PC-9 (cell line): ENCODE data around the gene CNGA3. TPM values are rescaled to one million over a fixed set of nuclear protein-coding genes. Genes with fewer than 3 reads are reported as not detected.

Experiments
- BruUV-seq: library from RNA; stranded (reverse); fragments of 400-500 nt; replicated peaks from 2 replicates; lab custom pipeline; 2021; lab: Mats Ljungman, UMichigan
- CTCF ChIA-PET: fragments of 300-600 bp; sonication (Branson Sonifier 250); formaldehyde crosslinking; loops from one replicate; lab custom pipeline; 2022; ENCODE audit warnings: antibody characterized with exemption; lab: Charles Lee
- POLR2A ChIA-PET: fragments of 300-600 bp; sonication (Branson Sonifier 250); formaldehyde crosslinking; loops from one replicate; lab custom pipeline; 2022; ENCODE audit warnings: antibody characterized with exemption; ENCODE audit not compliant: unreplicated experiment; lab: Charles Lee
- DNase-seq, 2 experiments: peaks; one replicate each; pipeline versions ENCODE4 v3.0.0 to v3.0.0-alpha.2; 2015 to 2022; ENCODE audit warnings: mixed read lengths in 1 of 2
- H2AFZ ChIP-seq: fragments of 200-600 bp; sonication (generic); 2 replicates; pipeline ENCODE4 v1.8.1; 2017; ENCODE audit warnings: antibody characterized with exemption
- H3F3A ChIP-seq: fragments of 200-600 bp; sonication (generic); 2 replicates; pipeline ENCODE4 v1.8.1; 2017; ENCODE audit warnings: antibody characterized with exemption, mild to moderate bottlenecking, low read depth; ENCODE audit not compliant: insufficient read depth
- H3K27ac ChIP-seq: fragments of 200-600 bp; sonication (generic); 2 replicates; pipeline ENCODE4 v1.6.1; 2016; ENCODE audit warnings: mixed run types
- H3K27me3 ChIP-seq: fragments of 200-600 bp; sonication (generic); 2 replicates; pipeline ENCODE4 v1.6.1; 2016; ENCODE audit warnings: low read depth, mixed run types; ENCODE audit not compliant: insufficient read depth
- H3K36me3 ChIP-seq: fragments of 200-600 bp; sonication (generic); 2 replicates; pipeline ENCODE4 v1.6.1; 2016; ENCODE audit warnings: low read depth, mixed run types
- H3K4me1 ChIP-seq: fragments of 200-600 bp; sonication (generic); replicated peaks from 2 replicates; pipeline ENCODE4 v1.6.1; 2016; ENCODE audit warnings: mixed run types; ENCODE audit not compliant: insufficient read depth
- H3K4me2 ChIP-seq: fragments of 200-600 bp; sonication (generic); 2 replicates; pipeline ENCODE4 v1.6.1; 2017; ENCODE audit warnings: mixed run types
- H3K4me3 ChIP-seq: fragments of 200-600 bp; sonication (generic); 2 replicates; pipeline ENCODE4 v1.6.1; 2016; ENCODE audit warnings: mixed run types
- H3K79me2 ChIP-seq: fragments of 200-600 bp; sonication (generic); 2 replicates; pipeline ENCODE4 v1.6.1; 2017; ENCODE audit warnings: low read depth, mixed run types
- H3K9me2 ChIP-seq: fragments of 200-600 bp; sonication (generic); 2 replicates; pipeline ENCODE4 v1.8.1; 2017; ENCODE audit warnings: mild to moderate bottlenecking; ENCODE audit not compliant: insufficient read depth
- H3K9me3 ChIP-seq: fragments of 200-600 bp; sonication (generic); 2 replicates; pipeline ENCODE4 v1.8.1; 2016; ENCODE audit warnings: low read depth; ENCODE audit not compliant: insufficient read depth
- H4K20me1 ChIP-seq: fragments of 200-600 bp; sonication (generic); 2 replicates; pipeline ENCODE4 v1.8.1; 2017; ENCODE audit not compliant: insufficient read depth
- CTCF ChIP-seq: fragments of 200-600 bp; sonication (generic); conservative IDR thresholded peaks from 2 replicates; pipeline ENCODE4 v1.6.1; 2017; ENCODE audit warnings: mixed run types, antibody characterized with exemption, mild to moderate bottlenecking, moderate library complexity
- EZH2 ChIP-seq: fragments of 200-600 bp; sonication (generic); IDR thresholded peaks from 2 replicates; pipeline ENCODE4 v1.8.0; 2017; ENCODE audit warnings: antibody characterized with exemption, low read depth
- intact Hi-C: fragments of 100-400 bp; cut with micrococcal nuclease; formaldehyde crosslinking; loops from one replicate; pipeline ENCODE4 v1.10.0; 2022; ENCODE audit not compliant: unreplicated experiment
- total RNA-seq: library from RNA; stranded (reverse); gene quantifications from 2 replicates; pipeline ENCODE4 v1.2.3, GENCODE V29; 2021

The CNGA3 gene
- total RNA-seq, 1 experiment from 2014 or later = not detected

- BruUV-seq = no TSS peak
- no peaks in the 10 kb centered on the region for H3K36me3 ChIP-seq
- H3K27ac ChIP-seq = no peak overlapping the region
- H3F3A ChIP-seq = no peaks in the 10 kb centered on the region
- peaks cover 10% of the 10 kb centered on the region; the same call in 1 of the 2 replicates for H3K27me3 ChIP-seq
- H2AFZ ChIP-seq = no peak overlapping the region
- POLR2A ChIA-PET = interaction anchor here (0.6 kb wide), 1 partner anchor 356 kb away, joined by 4 read pairs; no protein-coding TSS in a partner anchor
- H3K4me3 ChIP-seq = no peak overlapping the region
- TF ChIP-seq CTCF (no peak), EZH2 (no peak)
- H3K9me2 ChIP-seq = no peaks in the 10 kb centered on the region; the same call in 1 of the 2 replicates
- intact Hi-C loops = no loop called here
- no peaks in the 10 kb centered on the region for H3K79me2 ChIP-seq
- CTCF ChIA-PET = no interaction called here
- peaks cover 13% of the 10 kb centered on the region for H3K4me1 ChIP-seq
- no peaks in the 10 kb centered on the region for H3K9me3 ChIP-seq
- peak; percentile 31 to 68 for DNase-seq
- H4K20me1 ChIP-seq = no peaks in the 10 kb centered on the region
- H3K4me2 ChIP-seq = 0 out of 2 replicates have a peak overlapping the region, but pooled peaks have one; percentile 0
Observed at GRCh38 chr2:98378901-98379300, 32.6 kb downstream of the CNGA3 start.

- no peaks in the 10 kb centered on the region for H3K36me3 ChIP-seq
- DNase-seq = no peak
- H3K79me2 ChIP-seq = no peaks in the 10 kb centered on the region
- ChIA-PET POLR2A (interaction anchor here (0.6 kb wide), 1 partner anchor 357 kb away, joined by 4 read pairs; no protein-coding TSS in a partner anchor), CTCF (interaction anchor here (0.6 kb wide), 1 partner anchor 1206 kb away, joined by 3 read pairs; no protein-coding TSS in a partner anchor)
- no peaks in the 10 kb centered on the region for H3F3A ChIP-seq
- H3K4me2 ChIP-seq = 0 out of 2 replicates have a peak overlapping the region, but pooled peaks have one; percentile 0
- intact Hi-C loops = loop anchor here (10.0 kb wide), 1 partner anchor 195 kb away; no protein-coding TSS in a partner anchor
- no peaks in the 10 kb centered on the region; the same call in 1 of the 2 replicates for H3K9me2 ChIP-seq
- no peak overlapping the region for H3K27ac ChIP-seq
- TF ChIP-seq EZH2 = no peak
- no peak for TF ChIP-seq CTCF
- H2AFZ ChIP-seq = no peak overlapping the region
- no peaks in the 10 kb centered on the region for H4K20me1 ChIP-seq
- no peak overlapping the region for H3K4me3 ChIP-seq
- H3K27me3 ChIP-seq = peaks cover 10% of the 10 kb centered on the region; the same call in 1 of the 2 replicates
- peaks cover 13% of the 10 kb centered on the region for H3K4me1 ChIP-seq
- BruUV-seq = no TSS peak
- H3K9me3 ChIP-seq = no peaks in the 10 kb centered on the region
Observed at GRCh38 chr2:98379311-98380202, 33.3 kb downstream of the CNGA3 start.

- Histone ChIP-seq H2AFZ (no peak overlapping the region), H3K79me2 (no peaks in the 10 kb centered on the region), H3K4me3 (no peak overlapping the region), H3K9me3 (no peaks in the 10 kb centered on the region), H3K27ac (no peak overlapping the region), H3K4me1 (peaks cover 13% of the 10 kb centered on the region), H4K20me1 (no peaks in the 10 kb centered on the region), H3F3A (no peaks in the 10 kb centered on the region), H3K4me2 (no peak overlapping the region), H3K27me3 (peaks cover 10% of the 10 kb centered on the region; the same call in 1 of the 2 replicates), H3K9me2 (no peaks in the 10 kb centered on the region; the same call in 1 of the 2 replicates), H3K36me3 (no peaks in the 10 kb centered on the region)
- ChIA-PET POLR2A (no interaction called here), CTCF (no interaction called here)
- BruUV-seq = no TSS peak
- intact Hi-C loops = loop anchor here (10.0 kb wide), 1 partner anchor 195 kb away; no protein-coding TSS in a partner anchor
- TF ChIP-seq CTCF = no peak
- DNase-seq = no peak
Observed at GRCh38 chr2:98380203-98380535, 33.9 kb downstream of the CNGA3 start.
